PC-9 (cell line): Measurements from ENCODE around the gene CTAG2. TPM values are rescaled to one million over a fixed set of nuclear protein-coding genes. Genes with fewer than 3 reads are reported as not detected.

Source experiments
- BruUV-seq: library from RNA; stranded (reverse); fragments of 400-500 nt; replicated peaks from 2 replicates; lab custom pipeline; 2021; lab: Mats Ljungman, UMichigan
- CTCF ChIA-PET: fragments of 300-600 bp; sonication (Branson Sonifier 250); formaldehyde crosslinking; loops from one replicate; lab custom pipeline; 2022; ENCODE audit warnings: antibody characterized with exemption; lab: Charles Lee
- POLR2A ChIA-PET: fragments of 300-600 bp; sonication (Branson Sonifier 250); formaldehyde crosslinking; loops from one replicate; lab custom pipeline; 2022; ENCODE audit warnings: antibody characterized with exemption; ENCODE audit not compliant: unreplicated experiment; lab: Charles Lee
- DNase-seq, 2 experiments: peaks; one replicate each; pipeline versions ENCODE4 v3.0.0 to v3.0.0-alpha.2; 2015 to 2022; ENCODE audit warnings: mixed read lengths in 1 of 2
- H2AFZ ChIP-seq: fragments of 200-600 bp; sonication (generic); 2 replicates; pipeline ENCODE4 v1.8.1; 2017; ENCODE audit warnings: antibody characterized with exemption
- H3F3A ChIP-seq: fragments of 200-600 bp; sonication (generic); 2 replicates; pipeline ENCODE4 v1.8.1; 2017; ENCODE audit warnings: antibody characterized with exemption, mild to moderate bottlenecking, low read depth; ENCODE audit not compliant: insufficient read depth
- H3K27ac ChIP-seq: fragments of 200-600 bp; sonication (generic); 2 replicates; pipeline ENCODE4 v1.6.1; 2016; ENCODE audit warnings: mixed run types
- H3K27me3 ChIP-seq: fragments of 200-600 bp; sonication (generic); 2 replicates; pipeline ENCODE4 v1.6.1; 2016; ENCODE audit warnings: low read depth, mixed run types; ENCODE audit not compliant: insufficient read depth
- H3K36me3 ChIP-seq: fragments of 200-600 bp; sonication (generic); 2 replicates; pipeline ENCODE4 v1.6.1; 2016; ENCODE audit warnings: low read depth, mixed run types
- H3K4me1 ChIP-seq: fragments of 200-600 bp; sonication (generic); replicated peaks from 2 replicates; pipeline ENCODE4 v1.6.1; 2016; ENCODE audit warnings: mixed run types; ENCODE audit not compliant: insufficient read depth
- H3K4me2 ChIP-seq: fragments of 200-600 bp; sonication (generic); 2 replicates; pipeline ENCODE4 v1.6.1; 2017; ENCODE audit warnings: mixed run types
- H3K4me3 ChIP-seq: fragments of 200-600 bp; sonication (generic); 2 replicates; pipeline ENCODE4 v1.6.1; 2016; ENCODE audit warnings: mixed run types
- H3K79me2 ChIP-seq: fragments of 200-600 bp; sonication (generic); 2 replicates; pipeline ENCODE4 v1.6.1; 2017; ENCODE audit warnings: low read depth, mixed run types
- H3K9me2 ChIP-seq: fragments of 200-600 bp; sonication (generic); 2 replicates; pipeline ENCODE4 v1.8.1; 2017; ENCODE audit warnings: mild to moderate bottlenecking; ENCODE audit not compliant: insufficient read depth
- H3K9me3 ChIP-seq: fragments of 200-600 bp; sonication (generic); 2 replicates; pipeline ENCODE4 v1.8.1; 2016; ENCODE audit warnings: low read depth; ENCODE audit not compliant: insufficient read depth
- H4K20me1 ChIP-seq: fragments of 200-600 bp; sonication (generic); 2 replicates; pipeline ENCODE4 v1.8.1; 2017; ENCODE audit not compliant: insufficient read depth
- CTCF ChIP-seq: fragments of 200-600 bp; sonication (generic); conservative IDR thresholded peaks from 2 replicates; pipeline ENCODE4 v1.6.1; 2017; ENCODE audit warnings: mixed run types, antibody characterized with exemption, mild to moderate bottlenecking, moderate library complexity
- EZH2 ChIP-seq: fragments of 200-600 bp; sonication (generic); IDR thresholded peaks from 2 replicates; pipeline ENCODE4 v1.8.0; 2017; ENCODE audit warnings: antibody characterized with exemption, low read depth
- intact Hi-C: fragments of 100-400 bp; cut with micrococcal nuclease; formaldehyde crosslinking; loops from one replicate; pipeline ENCODE4 v1.10.0; 2022; ENCODE audit not compliant: unreplicated experiment
- total RNA-seq: library from RNA; stranded (reverse); gene quantifications from 2 replicates; pipeline ENCODE4 v1.2.3, GENCODE V29; 2021

The CTAG2 gene
- total RNA-seq, 1 experiment from 2014 or later = not detected

GRCh38 chrX:154653048-154653401 is 354 bp downstream of the CTAG2 start:
- H3K4me1 ChIP-seq = no peaks in the 10 kb centered on the region
- no peak overlapping the region for H2AFZ ChIP-seq
- ChIA-PET POLR2A (no interaction called here), CTCF (no interaction called here)
- BruUV-seq = no TSS peak
- H4K20me1 ChIP-seq = no peaks in the 10 kb centered on the region
- H3K9me2 ChIP-seq = no peaks in the 10 kb centered on the region
- no peak overlapping the region for H3K4me3 ChIP-seq
- no peaks in the 10 kb centered on the region for H3K36me3 ChIP-seq
- H3K4me2 ChIP-seq = no peak overlapping the region
- intact Hi-C loops = no loop called here
- TF ChIP-seq CTCF (no peak), EZH2 (no peak)
- H3K27ac ChIP-seq = no peak overlapping the region
- no peak for DNase-seq
- no peaks in the 10 kb centered on the region for H3F3A ChIP-seq
- H3K79me2 ChIP-seq = no peaks in the 10 kb centered on the region
- H3K9me3 ChIP-seq = no peaks in the 10 kb centered on the region
- peaks cover 36% of the 10 kb centered on the region for H3K27me3 ChIP-seq

- no peak overlapping the region for H2AFZ ChIP-seq
- no peak overlapping the region for H3K4me2 ChIP-seq
- no peaks in the 10 kb centered on the region for H3K36me3 ChIP-seq
- ChIA-PET CTCF (no interaction called here), POLR2A (no interaction called here)
- no peak overlapping the region for H3K4me3 ChIP-seq
- no peaks in the 10 kb centered on the region for H4K20me1 ChIP-seq
- no peaks in the 10 kb centered on the region for H3F3A ChIP-seq
- peaks cover 36% of the 10 kb centered on the region for H3K27me3 ChIP-seq
- no peaks in the 10 kb centered on the region for H3K4me1 ChIP-seq
- no TSS peak for BruUV-seq
- no peaks in the 10 kb centered on the region for H3K9me3 ChIP-seq
- H3K9me2 ChIP-seq = no peaks in the 10 kb centered on the region
- TF ChIP-seq EZH2 (no peak), CTCF (no peak)
- no peak overlapping the region for H3K27ac ChIP-seq
- no peak for DNase-seq
- H3K79me2 ChIP-seq = no peaks in the 10 kb centered on the region
- intact Hi-C loops = no loop called here
Measured at GRCh38 chrX:154652311-154653047, 900 bp downstream of the CTAG2 start.

- no peaks in the 10 kb centered on the region for H4K20me1 ChIP-seq
- no peaks in the 10 kb centered on the region for H3K9me2 ChIP-seq
- H2AFZ ChIP-seq = no peak overlapping the region
- no peaks in the 10 kb centered on the region for H3F3A ChIP-seq
- no peak overlapping the region for H3K4me3 ChIP-seq
- no peak overlapping the region for H3K4me2 ChIP-seq
- TF ChIP-seq EZH2 (no peak), CTCF (no peak)
- ChIA-PET CTCF (no interaction called here), POLR2A (no interaction called here)
- H3K79me2 ChIP-seq = no peaks in the 10 kb centered on the region
- no peaks in the 10 kb centered on the region for H3K4me1 ChIP-seq
- no TSS peak for BruUV-seq
- intact Hi-C loops = no loop called here
- H3K9me3 ChIP-seq = no peaks in the 10 kb centered on the region
- DNase-seq = no peak
- H3K27ac ChIP-seq = no peak overlapping the region
- H3K36me3 ChIP-seq = no peaks in the 10 kb centered on the region
- H3K27me3 ChIP-seq = peaks cover 21% of the 10 kb centered on the region; the same call in 1 of the 2 replicates
Measured at GRCh38 chrX:154650221-154650510, 3.2 kb downstream of the CTAG2 start.
